IMR-90 (cell line): ENCODE measurements around the gene RIN1. TPM values are rescaled to one million over a fixed set of nuclear protein-coding genes. Genes with fewer than 3 reads are reported as not detected.

Experiments
- ATAC-seq: fragments of 200-7000 bp; cut with Tn5 transposase; 2 replicates; pipeline ENCODE4 v1.9.1; 2020; ENCODE audit warnings: low read depth, mild to moderate bottlenecking, moderate library complexity
- BruUV-seq: library from RNA; stranded (reverse); fragments of 400-500 nt; replicated peaks from 2 replicates; lab custom pipeline; 2021; lab: Mats Ljungman, UMichigan
- CTCF ChIA-PET: fragments of 300-600 bp; formaldehyde crosslinking; extraction: SDS; loops from one replicate; lab custom pipeline; 2021; ENCODE audit warnings: antibody characterized with exemption; lab: Yijun Ruan, JAX
- POLR2A ChIA-PET: fragments of 300-600 bp; sonication (Branson Sonifier 250); formaldehyde crosslinking; loops from one replicate; lab custom pipeline; 2022; ENCODE audit warnings: antibody characterized with exemption; ENCODE audit not compliant: unreplicated experiment; lab: Charles Lee
- DNase-seq: peaks from one replicate; pipeline ENCODE4 v3.0.0; 2013
- H2AFZ ChIP-seq: replicated peaks from 2 replicates; pipeline ENCODE3; 2013; ENCODE audit warnings: low read length, mild to moderate bottlenecking; ENCODE audit not compliant: poor library complexity
- H2AK5ac ChIP-seq: 2 replicates; pipeline ENCODE4 v1.6.1; 2013; ENCODE audit warnings: low read depth, low read length, inconsistent platforms
- H2AK9ac ChIP-seq: replicated peaks from 2 replicates; pipeline ENCODE3; 2013; ENCODE audit warnings: mild to moderate bottlenecking, low read depth, low read length, moderate library complexity; ENCODE audit not compliant: poor library complexity
- H2BK120ac ChIP-seq: 2 replicates; pipeline ENCODE4 v1.6.1; 2013; ENCODE audit warnings: low read depth, low read length, inconsistent platforms
- H2BK15ac ChIP-seq: 3 replicates; pipeline ENCODE4 v1.6.1; 2013; ENCODE audit warnings: low read depth, low read length, inconsistent platforms
- H2BK20ac ChIP-seq: 2 replicates; pipeline ENCODE4 v1.6.1; 2013; ENCODE audit warnings: low read depth, mild to moderate bottlenecking, inconsistent platforms, low read length, moderate library complexity
- H2BK5ac ChIP-seq: 2 replicates; pipeline ENCODE4 v1.6.1; 2013; ENCODE audit warnings: mild to moderate bottlenecking, low read depth, low read length, inconsistent platforms; ENCODE audit not compliant: poor library complexity, severe bottlenecking
- H3K14ac ChIP-seq: replicated peaks from 2 replicates; pipeline ENCODE4 v1.6.1; 2013; ENCODE audit warnings: low read depth, low read length, inconsistent platforms
- H3K18ac ChIP-seq: 2 replicates; pipeline ENCODE4 v1.6.1; 2013; ENCODE audit warnings: low read depth, low read length, control low read depth
- H3K23ac ChIP-seq: 2 replicates; pipeline ENCODE4 v1.6.1; 2013; ENCODE audit warnings: low read depth, low read length, inconsistent platforms
- H3K27ac ChIP-seq: 2 replicates; pipeline ENCODE4 v1.5.1; 2013; ENCODE audit warnings: mild to moderate bottlenecking, control low read depth, low read length; ENCODE audit not compliant: insufficient read depth
- H3K27me3 ChIP-seq: 2 replicates; pipeline ENCODE4 v1.6.1; 2013; ENCODE audit warnings: low read length; ENCODE audit not compliant: control insufficient read depth, insufficient read depth
- H3K36me3 ChIP-seq: 2 replicates; pipeline ENCODE4 v1.6.1; 2013; ENCODE audit warnings: low read length, mixed read lengths; ENCODE audit not compliant: control insufficient read depth, insufficient read depth
- H3K4ac ChIP-seq: 2 replicates; pipeline ENCODE4 v1.6.1; 2013; ENCODE audit warnings: low read depth, low read length, inconsistent platforms
- H3K4me1 ChIP-seq: 2 replicates; pipeline ENCODE4 v1.6.1; 2013; ENCODE audit warnings: low read length, mixed read lengths; ENCODE audit not compliant: control insufficient read depth, insufficient read depth
- H3K4me2 ChIP-seq: 2 replicates; pipeline ENCODE4 v1.6.1; 2013; ENCODE audit warnings: low read depth, mild to moderate bottlenecking, control low read depth, low read length, moderate library complexity
- H3K4me3 ChIP-seq: 2 replicates; pipeline ENCODE4 v1.5.1; 2013; ENCODE audit warnings: low read depth, mild to moderate bottlenecking, control low read depth, low read length, moderate library complexity; ENCODE audit not compliant: insufficient read depth
- H3K56ac ChIP-seq: 2 replicates; pipeline ENCODE4 v1.6.1; 2013; ENCODE audit warnings: low read length, inconsistent platforms; ENCODE audit not compliant: insufficient read depth; ENCODE audit errors: extremely low read depth
- H3K79me1 ChIP-seq, 2 experiments: 2 replicates each; pipeline ENCODE4 v1.6.1; 2013; ENCODE audit warnings: low read length in 2 of 2, inconsistent platforms in 1 of 2, low read depth in 1 of 2
- H3K9ac ChIP-seq: 2 replicates; pipeline ENCODE4 v1.6.1; 2013; ENCODE audit warnings: low read depth, low read length, control low read depth
- H3K9me1 ChIP-seq: 2 replicates; pipeline ENCODE4 v1.6.1; 2013; ENCODE audit warnings: low read length, inconsistent platforms; ENCODE audit not compliant: insufficient read depth
- H3K9me3 ChIP-seq: 2 replicates; pipeline ENCODE4 v1.6.1; 2013; ENCODE audit warnings: low read length; ENCODE audit not compliant: control insufficient read depth, insufficient read depth
- H4K20me1 ChIP-seq: 2 replicates; pipeline ENCODE4 v1.6.1; 2013; ENCODE audit warnings: low read length, inconsistent platforms; ENCODE audit not compliant: insufficient read depth
- H4K5ac ChIP-seq: 2 replicates; pipeline ENCODE4 v1.6.1; 2013; ENCODE audit warnings: mild to moderate bottlenecking, low read depth, low read length, control low read depth
- H4K8ac ChIP-seq, 2 experiments: 2 replicates each; pipeline ENCODE4 v1.6.1; 2013; ENCODE audit warnings: low read depth in 2 of 2, low read length in 2 of 2, control low read depth in 1 of 2, inconsistent platforms in 1 of 2
- H4K91ac ChIP-seq: 2 replicates; pipeline ENCODE4 v1.6.1; 2013; ENCODE audit warnings: low read depth, low read length, inconsistent platforms; ENCODE audit not compliant: insufficient read depth
- BHLHE40 ChIP-seq: fragments of 150-350 bp; IDR thresholded peaks from 2 replicates; pipeline ENCODE4 v1.6.1; 2016; ENCODE audit warnings: mild to moderate bottlenecking, low read depth, low read length
- CHD1 ChIP-seq: IDR thresholded peaks from 2 replicates; pipeline ENCODE4 v1.6.1; 2012; ENCODE audit warnings: low read depth, low read length, improper control_type of control experiment
- CTCF ChIP-seq: conservative IDR thresholded peaks from 2 replicates; pipeline ENCODE4 v1.5.1; 2012; ENCODE audit warnings: mild to moderate bottlenecking, low read depth, low read length, improper control_type of control experiment
- ELK1 ChIP-seq: fragments of 150-350 bp; IDR thresholded peaks from 2 replicates; pipeline ENCODE4 v1.6.1; 2016; ENCODE audit warnings: low read depth, mild to moderate bottlenecking, low read length, moderate library complexity, borderline replicate concordance
- FOS ChIP-seq: fragments of 150-350 bp; IDR thresholded peaks from 2 replicates; pipeline ENCODE4 v1.6.1; 2016; ENCODE audit warnings: low read depth, low read length
- MAZ ChIP-seq: IDR thresholded peaks from 2 replicates; pipeline ENCODE4 v1.6.1; 2012; ENCODE audit warnings: low read depth, mild to moderate bottlenecking, low read length, improper control_type of control experiment, moderate library complexity, borderline replicate concordance
- MXI1 ChIP-seq: IDR thresholded peaks from 2 replicates; pipeline ENCODE4 v1.6.1; 2012; ENCODE audit warnings: low read depth, mild to moderate bottlenecking, low read length, moderate library complexity, borderline replicate concordance
- NFE2L2 ChIP-seq: fragments of 150-350 bp; IDR thresholded peaks from 2 replicates; pipeline ENCODE4 v1.6.1; 2016; ENCODE audit warnings: low read depth, mild to moderate bottlenecking, low read length
- POLR2A ChIP-seq: IDR thresholded peaks from 2 replicates; pipeline ENCODE4 v1.6.1; 2012; ENCODE audit warnings: mild to moderate bottlenecking, low read depth, low read length
- RAD21 ChIP-seq: IDR thresholded peaks from 2 replicates; pipeline ENCODE4 v1.6.1; 2012; ENCODE audit warnings: low read length, improper control_type of control experiment
- RCOR1 ChIP-seq: IDR thresholded peaks from 2 replicates; pipeline ENCODE4 v1.6.1; 2012; ENCODE audit warnings: mild to moderate bottlenecking, low read length, improper control_type of control experiment; ENCODE audit not compliant: insufficient replicate concordance
- RFX5 ChIP-seq: IDR thresholded peaks from 2 replicates; pipeline ENCODE4 v1.8.0; 2012; ENCODE audit warnings: low read depth, mild to moderate bottlenecking, low read length, moderate library complexity
- SMC3 ChIP-seq: fragments of 150-350 bp; IDR thresholded peaks from 2 replicates; pipeline ENCODE4 v1.6.1; 2016; ENCODE audit warnings: low read depth, mild to moderate bottlenecking, antibody characterized with exemption, low read length, moderate library complexity
- USF2 ChIP-seq: fragments of 150-350 bp; IDR thresholded peaks from 2 replicates; pipeline ENCODE4 v1.6.1; 2017; ENCODE audit warnings: mild to moderate bottlenecking, antibody characterized with exemption, low read length, low read depth
- WGBS, 2 experiments: methylation state at CpG; one replicate each; pipeline versions ENCODE4 v1.1.5 to v1.1.7; 2013; ENCODE audit warnings: missing lambda C conversion rate in 2 of 2; ENCODE audit not compliant: insufficient read length in 1 of 2; ENCODE audit errors: extremely low coverage in 2 of 2; 5-methylcytosine and 5-hydroxymethylcytosine counted together
- dilution Hi-C: fragments of 300-500 bp; cut with HindIII; formaldehyde crosslinking; loops from one replicate; pipeline ENCODE4 v1.14.3; 2018; ENCODE audit warnings: low sequenced_read_pairs; ENCODE audit not compliant: unreplicated experiment
- in situ Hi-C: fragments of 300-500 bp; cut with MboI; formaldehyde crosslinking; loops from 3 replicates; pipeline ENCODE4 v1.14.3; 2019; ENCODE audit warnings: low sequenced_read_pairs, inconsistent platforms, mixed read lengths
- intact Hi-C: fragments of 100-400 bp; cut with micrococcal nuclease; formaldehyde crosslinking; loops from 2 replicates; pipeline ENCODE4 v1.10.0; 2022
- polyA plus RNA-seq, 3 experiments: library from polyadenylated mRNA; depleted of rRNA; stranded (reverse); fragments of >200 nt; gene quantifications; 2 replicates each; pipeline ENCODE4 v1.2.3, GENCODE V29; 2012; ENCODE audit warnings: low replicate concordance in 1 of 3
- total RNA-seq: library from RNA; depleted of rRNA; stranded (reverse); fragments of >200 nt; gene quantifications from 2 replicates; pipeline ENCODE4 v1.2.3, GENCODE V29; 2012

RIN1 gene
- total and polyA plus RNA-seq, 2 of the 4 experiments (the other 2 are of a cell fraction), result 9.9 to 20.8 TPM

- H3K36me3 ChIP-seq, result no peaks in the 10 kb centered on the region
- BruUV-seq, result no TSS peak
- H2AK9ac ChIP-seq, result no peak overlapping the region
- no peak overlapping the region for H2AFZ ChIP-seq
- H4K5ac ChIP-seq, result no peak overlapping the region
- no peak overlapping the region for H4K8ac ChIP-seq
- H3K79me1 ChIP-seq, result no peaks in the 10 kb centered on the region
- H3K4me2 ChIP-seq, result no peak overlapping the region
- no peak overlapping the region for H3K23ac ChIP-seq
- peaks cover 21% of the 10 kb centered on the region for H3K27me3 ChIP-seq
- no peak for ATAC-seq
- 100% methylated on average over 1 of the region's 3 CpGs; no CpG with 5 or more reads in 1 of the 2 experiments for WGBS, 2 experiments
- H3K27ac ChIP-seq, result no peak overlapping the region
- H4K20me1 ChIP-seq, result no peaks in the 10 kb centered on the region
- intact Hi-C loops (no loop called here), in situ Hi-C loops (no loop called here), dilution Hi-C loops (no loop called here)
- no peak overlapping the region for H3K56ac ChIP-seq
- no peaks in the 10 kb centered on the region for H3K4me1 ChIP-seq
- H3K18ac ChIP-seq, result no peak overlapping the region
- no peak overlapping the region for H3K9ac ChIP-seq
- no peak overlapping the region for H2AK5ac ChIP-seq
- no peak overlapping the region for H3K4ac ChIP-seq
- H2BK120ac ChIP-seq, result no peak overlapping the region
- no peak overlapping the region for H2BK20ac ChIP-seq
- H3K9me1 ChIP-seq, result no peaks in the 10 kb centered on the region; the same call in 1 of the 2 replicates
- H2BK15ac ChIP-seq, result no peak overlapping the region
- TF ChIP-seq CTCF (no peak), MXI1 (no peak), RCOR1 (no peak), FOS (no peak), CHD1 (no peak), NFE2L2 (no peak), RFX5 (no peak), ELK1 (no peak), RAD21 (no peak), POLR2A (no peak), USF2 (no peak), MAZ (no peak), BHLHE40 (no peak), SMC3 (no peak)
- CTCF ChIA-PET, result interaction anchor here (1.6 kb wide), 1 partner anchor 12 kb away, joined by 5 read pairs; no protein-coding TSS in a partner anchor
- no peaks in the 10 kb centered on the region for H3K9me3 ChIP-seq
- H3K4me3 ChIP-seq, result no peak overlapping the region
- no peak overlapping the region for H2BK5ac ChIP-seq
- DNase-seq, result no peak
- no peak overlapping the region for H3K14ac ChIP-seq
- H4K91ac ChIP-seq, result no peak overlapping the region
- POLR2A ChIA-PET, result no interaction called here
Observed at GRCh38 chr11:66299186-66299585, 37.0 kb downstream of the RIN1 start.
